GM18505 (cell line): Measurements from ENCODE around the gene CLEC6A.
"Not testable (repeated sequence)": the region's sequence is repeated elsewhere in the genome, so short reads cannot be mapped to it uniquely, and the experiment has no call there.

ENCODE experiments used
- ATAC-seq: cut with Tn5 transposase; IDR thresholded peaks from one replicate; pipeline ENCODE4 v1.9.1; 2021; ENCODE audit not compliant: unreplicated experiment
- POLR2A ChIP-seq: IDR thresholded peaks from 4 replicates; pipeline ENCODE4 v1.6.1; 2011; ENCODE audit warnings: borderline replicate concordance; ENCODE audit not compliant: insufficient read depth, insufficient read length; ENCODE audit errors: extremely low read depth

Gene CLEC6A

GRCh38 chr12:8455727-8456360 lies at the start of gene CLEC6A:
Gene CLEC6A, plus strand, starts transcription at chr12:8455962. Its CDS starts 150 bp downstream, at chr12:8456112.
- no peak for TF ChIP-seq POLR2A
- no peak for ATAC-seq

- ATAC-seq = not testable (repeated sequence)
These were observed 36.2 kb upstream of the CLEC6A start for GRCh38 chr12:8419576-8419975.

GRCh38 chr12:8420506-8420905 lies 35.3 kb upstream of the CLEC6A start:
- TF ChIP-seq POLR2A = no peak
- no peak for ATAC-seq

GRCh38 chr12:8444536-8445278 lies 11.1 kb upstream of the CLEC6A start:
- ATAC-seq = not testable (repeated sequence)

GRCh38 chr12:8445731-8446130 lies 10.0 kb upstream of the CLEC6A start:
- no peak for TF ChIP-seq POLR2A
- no peak for ATAC-seq

- ATAC-seq = no peak
- no peak for TF ChIP-seq POLR2A
These were observed 8.9 kb upstream of the CLEC6A start for GRCh38 chr12:8446642-8447547.

- TF ChIP-seq POLR2A = no peak
- ATAC-seq = no peak
These were observed 6.4 kb upstream of the CLEC6A start for GRCh38 chr12:8449355-8449859.

GRCh38 chr12:8452036-8452435 lies 3.7 kb upstream of the CLEC6A start:
- TF ChIP-seq POLR2A = no peak
- ATAC-seq = no peak

GRCh38 chr12:8453021-8453513 lies 2.7 kb upstream of the CLEC6A start:
- no peak for TF ChIP-seq POLR2A
- no peak for ATAC-seq

- no peak for TF ChIP-seq POLR2A
- ATAC-seq = no peak
These were observed 2.0 kb upstream of the CLEC6A start for GRCh38 chr12:8453796-8454195.

- no peak for TF ChIP-seq POLR2A
- no peak for ATAC-seq
These were observed 491 bp upstream of the CLEC6A start for GRCh38 chr12:8455271-8455670.

GRCh38 chr12:8461426-8461825 lies 5.7 kb downstream of the CLEC6A start:
- TF ChIP-seq POLR2A = no peak
- no peak for ATAC-seq

- no peak for TF ChIP-seq POLR2A
- ATAC-seq = no peak
These were observed 9.7 kb downstream of the CLEC6A start for GRCh38 chr12:8465301-8465996.
